G401 (cell line): ENCODE results near the gene DYRK1A. TPM values are rescaled to one million over a fixed set of nuclear protein-coding genes. Genes with fewer than 3 reads are reported as not detected.
A peak's percentile ranks its signal among the peaks of the same experiment; 100 is the strongest.

Experiments used
- DNase-seq: peaks from one replicate; pipeline ENCODE4 v3.0.0-alpha.2; 2015; ENCODE audit warnings: low spot score
- in situ Hi-C: cut with HindIII; loops from 2 replicates; pipeline ENCODE4 v1.10.0; 2016; ENCODE audit warnings: low sequenced_read_pairs, mixed read lengths
- total RNA-seq: library from RNA; depleted of rRNA; stranded (reverse); fragments of >200 nt; shearing (Covaris generic); gene quantifications from 2 replicates; pipeline ENCODE4 v1.2.3, GENCODE V29; 2014

DYRK1A gene
- total RNA-seq, 1 experiment from 2014 or later, result 51.4 TPM

GRCh38 chr21:37553078-37553481, 186.5 kb downstream of the DYRK1A start:
- in situ Hi-C loops, result no loop called here
- DNase-seq, result no peak

GRCh38 chr21:37554661-37555379, 188.2 kb downstream of the DYRK1A start:
- in situ Hi-C loops, result no loop called here
- no peak for DNase-seq

- DNase-seq, result no peak
- in situ Hi-C loops, result no loop called here
Observed at GRCh38 chr21:37555672-37556261, 189.2 kb downstream of the DYRK1A start.

GRCh38 chr21:37557261-37557950, 190.8 kb downstream of the DYRK1A start:
- in situ Hi-C loops, result no loop called here
- no peak for DNase-seq

- in situ Hi-C loops, result no loop called here
- DNase-seq, result no peak
Observed at GRCh38 chr21:37558676-37559211, 192.2 kb downstream of the DYRK1A start.

GRCh38 chr21:37560385-37560784, 193.8 kb downstream of the DYRK1A start:
- DNase-seq, result no peak
- in situ Hi-C loops, result no loop called here

GRCh38 chr21:37561506-37561905, 194.9 kb downstream of the DYRK1A start:
- in situ Hi-C loops, result no loop called here
- DNase-seq, result no peak

GRCh38 chr21:37561941-37562919, 195.7 kb downstream of the DYRK1A start:
- in situ Hi-C loops, result no loop called here
- DNase-seq, result no peak

GRCh38 chr21:37562920-37563640, 196.5 kb downstream of the DYRK1A start:
- peak; percentile 46 for DNase-seq
- in situ Hi-C loops, result no loop called here

GRCh38 chr21:37563641-37564340, 197.2 kb downstream of the DYRK1A start:
- peak; percentile 93 for DNase-seq
- in situ Hi-C loops, result no loop called here

- DNase-seq, result peak; percentile 85
- in situ Hi-C loops, result no loop called here
Observed at GRCh38 chr21:37564341-37564923, 197.9 kb downstream of the DYRK1A start.

GRCh38 chr21:37564924-37565529, 198.5 kb downstream of the DYRK1A start:
- in situ Hi-C loops, result no loop called here
- no peak for DNase-seq

GRCh38 chr21:37565530-37566223, 199.1 kb downstream of the DYRK1A start:
- peak; percentile 14 for DNase-seq

GRCh38 chr21:37566790-37567615, 200.4 kb downstream of the DYRK1A start:
- DNase-seq, result no peak
- in situ Hi-C loops, result no loop called here

More at GRCh38 chr21:37565530-37566223, 199.1 kb downstream of the DYRK1A start:
- in situ Hi-C loops, result no loop called here

GRCh38 chr21:37568415-37568814, 201.8 kb downstream of the DYRK1A start:
- no peak for DNase-seq
- in situ Hi-C loops, result no loop called here

GRCh38 chr21:37568916-37569315, 202.3 kb downstream of the DYRK1A start:
- no peak for DNase-seq
- in situ Hi-C loops, result no loop called here
